Measurements from ENCODE around the gene CALCOCO2. TPM values are rescaled to one million over a fixed set of nuclear protein-coding genes. Genes with fewer than 3 reads are reported as not detected.

Gene CALCOCO2
- total and polyA plus RNA-seq, 4 donors = 23.0 to 64.9 (median 44.0) TPM

DNA sequence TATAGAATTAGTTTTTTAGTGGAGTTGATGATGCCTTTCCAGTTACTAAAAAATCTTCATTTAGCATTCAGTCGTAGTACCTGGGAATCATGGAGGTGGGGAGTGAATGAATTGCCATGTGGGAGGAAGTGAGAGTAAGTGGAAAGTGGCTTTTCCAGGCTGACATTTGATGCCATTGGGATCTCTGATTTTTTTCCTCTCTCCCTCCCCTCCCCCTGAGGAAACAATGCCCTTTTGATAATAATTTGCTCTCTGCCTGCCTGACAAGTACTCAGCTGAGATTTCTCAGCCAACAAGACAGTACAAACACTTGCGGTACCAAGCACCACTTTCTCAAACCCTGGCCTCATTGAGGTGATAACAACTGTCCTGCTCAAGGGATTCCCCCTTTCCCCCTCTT, 79.5 kb downstream of the CALCOCO2 start (continued):
- TF ChIP-seq, protein P1, sequence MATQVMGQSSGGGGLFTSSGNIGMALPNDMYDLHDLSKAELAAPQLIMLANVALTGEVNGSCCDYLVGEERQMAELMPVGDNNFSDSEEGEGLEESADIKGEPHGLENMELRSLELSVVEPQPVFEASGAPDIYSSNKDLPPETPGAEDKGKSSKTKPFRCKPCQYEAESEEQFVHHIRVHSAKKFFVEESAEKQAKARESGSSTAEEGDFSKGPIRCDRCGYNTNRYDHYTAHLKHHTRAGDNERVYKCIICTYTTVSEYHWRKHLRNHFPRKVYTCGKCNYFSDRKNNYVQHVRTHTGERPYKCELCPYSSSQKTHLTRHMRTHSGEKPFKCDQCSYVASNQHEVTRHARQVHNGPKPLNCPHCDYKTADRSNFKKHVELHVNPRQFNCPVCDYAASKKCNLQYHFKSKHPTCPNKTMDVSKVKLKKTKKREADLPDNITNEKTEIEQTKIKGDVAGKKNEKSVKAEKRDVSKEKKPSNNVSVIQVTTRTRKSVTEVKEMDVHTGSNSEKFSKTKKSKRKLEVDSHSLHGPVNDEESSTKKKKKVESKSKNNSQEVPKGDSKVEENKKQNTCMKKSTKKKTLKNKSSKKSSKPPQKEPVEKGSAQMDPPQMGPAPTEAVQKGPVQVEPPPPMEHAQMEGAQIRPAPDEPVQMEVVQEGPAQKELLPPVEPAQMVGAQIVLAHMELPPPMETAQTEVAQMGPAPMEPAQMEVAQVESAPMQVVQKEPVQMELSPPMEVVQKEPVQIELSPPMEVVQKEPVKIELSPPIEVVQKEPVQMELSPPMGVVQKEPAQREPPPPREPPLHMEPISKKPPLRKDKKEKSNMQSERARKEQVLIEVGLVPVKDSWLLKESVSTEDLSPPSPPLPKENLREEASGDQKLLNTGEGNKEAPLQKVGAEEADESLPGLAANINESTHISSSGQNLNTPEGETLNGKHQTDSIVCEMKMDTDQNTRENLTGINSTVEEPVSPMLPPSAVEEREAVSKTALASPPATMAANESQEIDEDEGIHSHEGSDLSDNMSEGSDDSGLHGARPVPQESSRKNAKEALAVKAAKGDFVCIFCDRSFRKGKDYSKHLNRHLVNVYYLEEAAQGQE (IDR thresholded peaks at IDR 0.05) = no peak
- no peak for TF ChIP-seq TAF1 (conservative IDR thresholded peaks at IDR 0.05)
- TF ChIP-seq RAD21 (IDR thresholded peaks at IDR 0.05) = no peak
- TF ChIP-seq HNF4G (IDR thresholded peaks at IDR 0.05) = no peak
- TF ChIP-seq EGR1 (IDR thresholded peaks at IDR 0.05; ENCODE audit: low read depth in 2 of 2) = no peak

DNA sequence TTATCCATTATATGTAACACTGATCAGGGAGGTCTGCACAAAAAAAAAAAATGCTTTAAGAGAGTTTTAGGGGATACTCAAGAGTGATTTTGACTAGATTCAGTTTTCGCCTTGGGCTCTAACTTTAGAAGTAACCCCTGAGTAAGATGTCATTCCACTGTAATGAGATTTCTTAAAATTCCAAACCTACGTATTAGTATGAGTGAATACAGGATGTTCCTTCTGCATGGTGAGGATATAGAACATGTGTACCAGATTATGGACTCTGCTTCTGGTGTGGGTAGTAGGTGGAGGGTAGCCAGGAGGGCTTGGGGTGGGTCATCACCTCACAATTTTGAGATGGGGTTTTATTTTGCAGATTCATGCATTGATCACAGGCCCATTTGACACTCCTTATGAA, 81.6 kb downstream of the CALCOCO2 start:
- Histone ChIP-seq H3K4me1 (ENCODE audit: control insufficient read depth in 4 of 4, insufficient read depth in 4 of 4, low read length in 3 of 4) (peaks cover 4 to 26% (median 21%) of the 10 kb centered on the region in 4 donors), H3K9ac (ENCODE audit: low read depth in 1 of 2, low read length in 2 of 2) (no peak overlapping the region), H3K4me3 (ENCODE audit: low read depth in 1 of 3, low read length in 3 of 3) (no peak overlapping the region), H3K27ac (ENCODE audit: low read depth in 1 of 2, low read length in 2 of 2) (no peak overlapping the region), H3K9me3 (ENCODE audit: control insufficient read depth in 4 of 4, low read length in 3 of 4) (no peaks in the 10 kb centered on the region), H3K36me3 (ENCODE audit: control insufficient read depth in 4 of 4, insufficient read depth in 3 of 4, low read depth in 1 of 4, low read length in 3 of 4) (peaks cover 0 to 24% (median 11%) of the 10 kb centered on the region in 4 donors), H3K27me3 (ENCODE audit: control insufficient read depth in 4 of 4, insufficient read depth in 4 of 4, low read length in 3 of 4) (no peaks in the 10 kb centered on the region)
- TF ChIP-seq JUND (IDR thresholded peaks at IDR 0.05) = no peak
- no peak for TF ChIP-seq FOXA1 (IDR thresholded peaks at IDR 0.05)
- TF ChIP-seq, protein P1 (IDR thresholded peaks at IDR 0.05) = no peak
- no peak for DNase-seq (ENCODE audit: low spot score)
- WGBS = 94% methylated on average over 2 of the region's 2 CpGs

Small RNAs within 50 kb of the gene (small RNA-seq; reads per million reads assigned to genes)
- gene AC068531.1 = not detected
- gene RF00263 = not detected

Other genes with a start within 250 kb of the CALCOCO2 start
- gene HOXB3, start 240.8 kb upstream of the CALCOCO2 start, total RNA-seq = 1 to 10 TPM in 1 of 2 donors, under 1 TPM in 1; 0.75 to 2.2 TPM
- gene HOXB3, start 240.8 kb upstream of the CALCOCO2 start, polyA plus RNA-seq = 1 to 10 TPM; 1.0 to 1.3 TPM
- gene HOXB5, start 237.3 kb upstream of the CALCOCO2 start, total RNA-seq = under 1 TPM in 1 of 2 donors, not detected in 1; 0.08 TPM
- under 1 TPM; 0.36 to 0.38 TPM for gene HOXB5, start 237.3 kb upstream of the CALCOCO2 start, polyA plus RNA-seq
- gene HOXB6, start 226.0 kb upstream of the CALCOCO2 start, total RNA-seq = under 1 TPM; 0.17 to 0.33 TPM
- 1 to 10 TPM in 1 of 2 donors, under 1 TPM in 1; 0.58 to 1.1 TPM for gene HOXB6, start 226.0 kb upstream of the CALCOCO2 start, polyA plus RNA-seq
- gene HOXB7, start 220.0 kb upstream of the CALCOCO2 start, total RNA-seq = under 1 TPM; 0.08 to 0.28 TPM
- under 1 TPM; 0.26 to 0.31 TPM for gene HOXB7, start 220.0 kb upstream of the CALCOCO2 start, polyA plus RNA-seq
- not detected for gene HOXB8, start 215.7 kb upstream of the CALCOCO2 start, total RNA-seq
- not detected for gene HOXB8, start 215.7 kb upstream of the CALCOCO2 start, polyA plus RNA-seq
- not detected for gene HOXB9, start 204.7 kb upstream of the CALCOCO2 start, total RNA-seq
- not detected for gene HOXB9, start 204.7 kb upstream of the CALCOCO2 start, polyA plus RNA-seq
- gene PRAC1, start 108.5 kb upstream of the CALCOCO2 start, total RNA-seq = not detected
- gene PRAC1, start 108.5 kb upstream of the CALCOCO2 start, polyA plus RNA-seq = not detected
- gene PRAC2, start 107.8 kb upstream of the CALCOCO2 start, total RNA-seq = not detected
- not detected for gene PRAC2, start 107.8 kb upstream of the CALCOCO2 start, polyA plus RNA-seq
- gene HOXB13, start 102.3 kb upstream of the CALCOCO2 start, total RNA-seq = not detected
- gene HOXB13, start 102.3 kb upstream of the CALCOCO2 start, polyA plus RNA-seq = not detected
- gene TTLL6, start 13.8 kb upstream of the CALCOCO2 start, total RNA-seq = under 1 TPM in 1 of 2 donors, not detected in 1; 0.08 TPM
- under 1 TPM in 1 of 2 donors, not detected in 1; 0.02 TPM for gene TTLL6, start 13.8 kb upstream of the CALCOCO2 start, polyA plus RNA-seq
- gene ATP5MC1, start 61.8 kb downstream of the CALCOCO2 start, total RNA-seq = 10 to 100 TPM; 44.7 to 86.8 TPM
- 100 to 1,000 TPM; 191 to 275 TPM for gene ATP5MC1, start 61.8 kb downstream of the CALCOCO2 start, polyA plus RNA-seq
- 10 to 100 TPM; 20.5 to 23.8 TPM for gene UBE2Z, start 77.4 kb downstream of the CALCOCO2 start, total RNA-seq
- 10 to 100 TPM; 10.5 to 17.1 TPM for gene UBE2Z, start 77.4 kb downstream of the CALCOCO2 start, polyA plus RNA-seq
- gene SNF8, start 113.8 kb downstream of the CALCOCO2 start, total RNA-seq = 10 to 100 TPM; 40.5 to 54.7 TPM
- 10 to 100 TPM; 66.8 to 78.2 TPM for gene SNF8, start 113.8 kb downstream of the CALCOCO2 start, polyA plus RNA-seq
- not detected for gene GIP, start 137.6 kb downstream of the CALCOCO2 start, total RNA-seq
- gene GIP, start 137.6 kb downstream of the CALCOCO2 start, polyA plus RNA-seq = not detected
- 10 to 100 TPM in 1 of 2 donors, not detected in 1; 22.6 TPM for gene IGF2BP1, start 166.3 kb downstream of the CALCOCO2 start, total RNA-seq
- not detected for gene IGF2BP1, start 166.3 kb downstream of the CALCOCO2 start, polyA plus RNA-seq

Measured in liver (tissue), 10 donors.